GM19452 (cell line): Measurements from ENCODE around the gene COPS4.

Experiments used
- ATAC-seq: cut with Tn5 transposase; IDR thresholded peaks from one replicate; pipeline ENCODE4 v1.9.1; 2021; ENCODE audit not compliant: unreplicated experiment

COPS4 gene

GRCh38 chr4:83115656-83116285 lies 80.8 kb downstream of the COPS4 start:
- ATAC-seq: no peak

DNA sequence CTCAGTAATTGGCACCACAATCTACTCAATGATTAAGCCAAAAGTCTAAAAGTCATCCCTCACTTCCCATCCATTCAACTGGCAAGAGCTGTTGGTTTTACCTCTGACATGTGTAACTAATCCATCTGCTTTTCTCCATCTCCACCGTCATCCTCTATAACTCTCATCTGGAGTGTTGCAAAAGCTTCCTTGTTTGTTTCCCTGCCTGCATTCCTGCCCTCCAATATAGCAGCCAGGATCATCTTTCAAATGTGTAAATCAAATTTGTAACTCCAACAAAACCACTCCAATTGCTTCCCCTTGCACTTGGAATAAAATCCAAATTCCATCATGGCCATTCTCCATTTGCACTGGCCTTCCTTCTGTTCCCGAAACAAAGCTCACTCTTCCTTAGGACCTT lies 83.9 kb downstream of the COPS4 start:
- ATAC-seq: no peak

- ATAC-seq: no peak
These were observed 86.3 kb downstream of the COPS4 start for GRCh38 chr4:83121246-83121645.

DNA sequence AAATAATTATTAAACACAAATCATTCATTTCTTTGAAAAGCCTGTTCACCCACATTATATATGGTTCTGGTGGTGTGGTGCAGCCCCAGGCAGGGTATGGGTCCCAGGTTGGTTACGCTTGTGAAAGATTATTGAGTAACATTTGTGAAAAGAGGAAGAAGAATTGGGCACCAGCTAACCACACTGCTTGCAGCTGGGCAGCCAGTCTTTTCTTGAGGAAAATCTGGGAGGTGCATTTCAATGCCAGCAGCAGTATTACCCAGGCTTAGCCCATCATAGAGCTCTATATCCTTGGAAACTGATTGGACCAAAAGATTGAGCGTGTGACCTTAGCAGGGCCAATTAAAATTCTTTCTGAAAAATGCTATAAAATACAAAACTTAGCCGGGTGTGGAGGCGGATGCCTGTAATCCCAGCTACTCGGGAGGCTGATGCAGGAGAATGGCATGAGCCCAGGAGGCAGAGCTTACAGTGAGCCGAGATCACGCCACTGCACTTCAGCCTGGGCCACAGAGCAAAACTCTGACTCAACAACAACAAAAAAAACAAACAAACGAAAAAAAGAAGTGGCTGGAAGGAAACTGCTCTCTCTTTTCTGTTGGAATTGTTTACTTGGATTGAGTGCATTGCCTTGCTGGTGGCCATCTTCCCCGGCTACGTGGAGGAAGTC lies 89.3 kb downstream of the COPS4 start:
- ATAC-seq: peak; percentile 73
